Measurements from ENCODE around the gene SPINT4. TPM values are rescaled to one million over a fixed set of nuclear protein-coding genes. Genes with fewer than 3 reads are reported as not detected.

Gene SPINT4
- total and polyA plus RNA-seq, 2 of the 8 experiments (the other 6 are each of a cell fraction or from before 2014, with no cell fraction given) = not detected

DNA sequence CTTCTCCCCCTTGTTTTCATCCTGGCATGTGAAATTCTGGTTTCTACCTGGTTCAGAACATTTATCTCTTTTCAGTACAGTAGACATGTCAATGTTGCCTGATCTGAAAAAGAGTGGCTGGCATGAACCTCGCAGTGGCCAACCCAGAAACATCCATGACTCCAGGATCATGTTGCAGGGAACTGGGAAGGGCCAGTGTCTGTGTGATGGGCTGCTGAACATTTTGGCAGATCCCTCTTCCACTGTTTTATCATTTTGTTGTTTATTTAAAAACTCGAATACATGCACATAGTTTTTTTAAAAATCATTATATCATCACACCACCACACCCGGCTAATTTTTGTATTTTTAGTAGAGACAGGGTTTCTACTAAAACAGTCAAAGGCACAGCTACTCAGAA, 50.5 kb downstream of the SPINT4 start (continued):
- TF ChIP-seq, protein P1, sequence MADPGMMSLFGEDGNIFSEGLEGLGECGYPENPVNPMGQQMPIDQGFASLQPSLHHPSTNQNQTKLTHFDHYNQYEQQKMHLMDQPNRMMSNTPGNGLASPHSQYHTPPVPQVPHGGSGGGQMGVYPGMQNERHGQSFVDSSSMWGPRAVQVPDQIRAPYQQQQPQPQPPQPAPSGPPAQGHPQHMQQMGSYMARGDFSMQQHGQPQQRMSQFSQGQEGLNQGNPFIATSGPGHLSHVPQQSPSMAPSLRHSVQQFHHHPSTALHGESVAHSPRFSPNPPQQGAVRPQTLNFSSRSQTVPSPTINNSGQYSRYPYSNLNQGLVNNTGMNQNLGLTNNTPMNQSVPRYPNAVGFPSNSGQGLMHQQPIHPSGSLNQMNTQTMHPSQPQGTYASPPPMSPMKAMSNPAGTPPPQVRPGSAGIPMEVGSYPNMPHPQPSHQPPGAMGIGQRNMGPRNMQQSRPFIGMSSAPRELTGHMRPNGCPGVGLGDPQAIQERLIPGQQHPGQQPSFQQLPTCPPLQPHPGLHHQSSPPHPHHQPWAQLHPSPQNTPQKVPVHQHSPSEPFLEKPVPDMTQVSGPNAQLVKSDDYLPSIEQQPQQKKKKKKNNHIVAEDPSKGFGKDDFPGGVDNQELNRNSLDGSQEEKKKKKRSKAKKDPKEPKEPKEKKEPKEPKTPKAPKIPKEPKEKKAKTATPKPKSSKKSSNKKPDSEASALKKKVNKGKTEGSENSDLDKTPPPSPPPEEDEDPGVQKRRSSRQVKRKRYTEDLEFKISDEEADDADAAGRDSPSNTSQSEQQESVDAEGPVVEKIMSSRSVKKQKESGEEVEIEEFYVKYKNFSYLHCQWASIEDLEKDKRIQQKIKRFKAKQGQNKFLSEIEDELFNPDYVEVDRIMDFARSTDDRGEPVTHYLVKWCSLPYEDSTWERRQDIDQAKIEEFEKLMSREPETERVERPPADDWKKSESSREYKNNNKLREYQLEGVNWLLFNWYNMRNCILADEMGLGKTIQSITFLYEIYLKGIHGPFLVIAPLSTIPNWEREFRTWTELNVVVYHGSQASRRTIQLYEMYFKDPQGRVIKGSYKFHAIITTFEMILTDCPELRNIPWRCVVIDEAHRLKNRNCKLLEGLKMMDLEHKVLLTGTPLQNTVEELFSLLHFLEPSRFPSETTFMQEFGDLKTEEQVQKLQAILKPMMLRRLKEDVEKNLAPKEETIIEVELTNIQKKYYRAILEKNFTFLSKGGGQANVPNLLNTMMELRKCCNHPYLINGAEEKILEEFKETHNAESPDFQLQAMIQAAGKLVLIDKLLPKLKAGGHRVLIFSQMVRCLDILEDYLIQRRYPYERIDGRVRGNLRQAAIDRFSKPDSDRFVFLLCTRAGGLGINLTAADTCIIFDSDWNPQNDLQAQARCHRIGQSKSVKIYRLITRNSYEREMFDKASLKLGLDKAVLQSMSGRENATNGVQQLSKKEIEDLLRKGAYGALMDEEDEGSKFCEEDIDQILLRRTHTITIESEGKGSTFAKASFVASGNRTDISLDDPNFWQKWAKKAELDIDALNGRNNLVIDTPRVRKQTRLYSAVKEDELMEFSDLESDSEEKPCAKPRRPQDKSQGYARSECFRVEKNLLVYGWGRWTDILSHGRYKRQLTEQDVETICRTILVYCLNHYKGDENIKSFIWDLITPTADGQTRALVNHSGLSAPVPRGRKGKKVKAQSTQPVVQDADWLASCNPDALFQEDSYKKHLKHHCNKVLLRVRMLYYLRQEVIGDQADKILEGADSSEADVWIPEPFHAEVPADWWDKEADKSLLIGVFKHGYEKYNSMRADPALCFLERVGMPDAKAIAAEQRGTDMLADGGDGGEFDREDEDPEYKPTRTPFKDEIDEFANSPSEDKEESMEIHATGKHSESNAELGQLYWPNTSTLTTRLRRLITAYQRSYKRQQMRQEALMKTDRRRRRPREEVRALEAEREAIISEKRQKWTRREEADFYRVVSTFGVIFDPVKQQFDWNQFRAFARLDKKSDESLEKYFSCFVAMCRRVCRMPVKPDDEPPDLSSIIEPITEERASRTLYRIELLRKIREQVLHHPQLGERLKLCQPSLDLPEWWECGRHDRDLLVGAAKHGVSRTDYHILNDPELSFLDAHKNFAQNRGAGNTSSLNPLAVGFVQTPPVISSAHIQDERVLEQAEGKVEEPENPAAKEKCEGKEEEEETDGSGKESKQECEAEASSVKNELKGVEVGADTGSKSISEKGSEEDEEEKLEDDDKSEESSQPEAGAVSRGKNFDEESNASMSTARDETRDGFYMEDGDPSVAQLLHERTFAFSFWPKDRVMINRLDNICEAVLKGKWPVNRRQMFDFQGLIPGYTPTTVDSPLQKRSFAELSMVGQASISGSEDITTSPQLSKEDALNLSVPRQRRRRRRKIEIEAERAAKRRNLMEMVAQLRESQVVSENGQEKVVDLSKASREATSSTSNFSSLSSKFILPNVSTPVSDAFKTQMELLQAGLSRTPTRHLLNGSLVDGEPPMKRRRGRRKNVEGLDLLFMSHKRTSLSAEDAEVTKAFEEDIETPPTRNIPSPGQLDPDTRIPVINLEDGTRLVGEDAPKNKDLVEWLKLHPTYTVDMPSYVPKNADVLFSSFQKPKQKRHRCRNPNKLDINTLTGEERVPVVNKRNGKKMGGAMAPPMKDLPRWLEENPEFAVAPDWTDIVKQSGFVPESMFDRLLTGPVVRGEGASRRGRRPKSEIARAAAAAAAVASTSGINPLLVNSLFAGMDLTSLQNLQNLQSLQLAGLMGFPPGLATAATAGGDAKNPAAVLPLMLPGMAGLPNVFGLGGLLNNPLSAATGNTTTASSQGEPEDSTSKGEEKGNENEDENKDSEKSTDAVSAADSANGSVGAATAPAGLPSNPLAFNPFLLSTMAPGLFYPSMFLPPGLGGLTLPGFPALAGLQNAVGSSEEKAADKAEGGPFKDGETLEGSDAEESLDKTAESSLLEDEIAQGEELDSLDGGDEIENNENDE (IDR thresholded peaks at IDR 0.05; ENCODE audit: insufficient replicate concordance, low read length) = no peak
- no peak for TF ChIP-seq FOSL1 (IDR thresholded peaks at IDR 0.05; ENCODE audit: insufficient read depth, low read depth, low read length)
- no peak for TF ChIP-seq RNF2 (IDR thresholded peaks at IDR 0.05; ENCODE audit: borderline replicate concordance, low read depth, low read length, missing control alignments, poor library complexity, severe bottlenecking)
- TF ChIP-seq YY1 (IDR thresholded peaks at IDR 0.05; ENCODE audit: low read depth, low read length) = no peak
- TF ChIP-seq SP4 (IDR thresholded peaks at IDR 0.05; ENCODE audit: low read length) = no peak
- no peak for TF ChIP-seq SIN3A (conservative IDR thresholded peaks at IDR 0.05 in 1 of 2, IDR thresholded peaks at IDR 0.05 in 1 of 2; ENCODE audit: low read depth in 1 of 2, low read length in 2 of 2)
- TF ChIP-seq CTBP2 (IDR thresholded peaks at IDR 0.05; ENCODE audit: borderline replicate concordance, insufficient read depth, insufficient read length, low read length) = no peak
- no peak for TF ChIP-seq SP2 (IDR thresholded peaks at IDR 0.05; ENCODE audit: low read length)
- no peak for TF ChIP-seq POLR2AphosphoS5 (IDR thresholded peaks at IDR 0.05; ENCODE audit: low read depth, low read length)
- no peak for TF ChIP-seq CREB1 (IDR thresholded peaks at IDR 0.05)
- TF ChIP-seq CBX8 (IDR thresholded peaks at IDR 0.05; ENCODE audit: borderline replicate concordance, low read depth, low read length) = no peak
- no peak for TF ChIP-seq GABPA (IDR thresholded peaks at IDR 0.05; ENCODE audit: borderline replicate concordance, insufficient read depth, low read length)

All from H1 (cell line).